ACHN (cell line): ENCODE results near the gene ILK.

Experiments
- DNase-seq: peaks from one replicate; pipeline ENCODE4 v3.0.0-alpha.2; 2015
- in situ Hi-C: cut with HindIII; loops from 2 replicates; pipeline ENCODE4 v1.10.0; 2017; ENCODE audit warnings: low sequenced_read_pairs, low pct_ligation_motif_present, low pct_unique_long_range_greater_than_20kb

ILK gene

GRCh38 chr11:6599881-6600390 lies 3.6 kb upstream of the ILK start:
- in situ Hi-C loops = no loop called here
- DNase-seq = no peak

- no peak for DNase-seq
- in situ Hi-C loops = no loop called here
Observed at GRCh38 chr11:6601041-6601461, 2.5 kb upstream of the ILK start.

GRCh38 chr11:6602096-6602940 lies 1.3 kb upstream of the ILK start:
- in situ Hi-C loops = no loop called here
- DNase-seq = no peak

- in situ Hi-C loops = no loop called here
- peak; percentile 64 for DNase-seq
Observed at GRCh38 chr11:6604081-6604626, 580 bp downstream of the ILK start.

- DNase-seq = no peak
- in situ Hi-C loops = no loop called here
Observed at GRCh38 chr11:6604790-6605189, 1.2 kb downstream of the ILK start.

- in situ Hi-C loops = no loop called here
- peak; percentile 94 for DNase-seq
Observed at GRCh38 chr11:6606471-6607189, 3.1 kb downstream of the ILK start.

GRCh38 chr11:6607190-6607795 lies 3.7 kb downstream of the ILK start:
- no peak for DNase-seq
- in situ Hi-C loops = no loop called here

- in situ Hi-C loops = no loop called here
- no peak for DNase-seq
Observed at GRCh38 chr11:6608011-6608410, 4.4 kb downstream of the ILK start.

GRCh38 chr11:6608726-6609501 lies 5.3 kb downstream of the ILK start:
- in situ Hi-C loops = no loop called here
- no peak for DNase-seq

GRCh38 chr11:6609502-6610015 lies 6.0 kb downstream of the ILK start:
- in situ Hi-C loops = no loop called here
- no peak for DNase-seq

- in situ Hi-C loops = no loop called here
- DNase-seq = no peak
Observed at GRCh38 chr11:6610591-6610990, 7.0 kb downstream of the ILK start.

- in situ Hi-C loops = no loop called here
- DNase-seq = no peak
Observed at GRCh38 chr11:6611092-6611962, 7.8 kb downstream of the ILK start.

- in situ Hi-C loops = no loop called here
Observed at GRCh38 chr11:6611963-6612212, 8.3 kb downstream of the ILK start.

GRCh38 chr11:6612213-6613041 lies 8.9 kb downstream of the ILK start, which contains the start of gene TAF10:
TSS of gene TAF10 (minus strand) at chr11:6612216. CDS start at chr11:6612189, 27 bp downstream.
- peak; percentile 94 for DNase-seq
- in situ Hi-C loops = no loop called here

More at GRCh38 chr11:6611963-6612212, 8.3 kb downstream of the ILK start:
- DNase-seq = no peak

- in situ Hi-C loops = no loop called here
- DNase-seq = no peak
Observed at GRCh38 chr11:6613496-6613895, 9.9 kb downstream of the ILK start.

GRCh38 chr11:6614446-6614845 lies 10.9 kb downstream of the ILK start:
- in situ Hi-C loops = no loop called here
- DNase-seq = no peak

- no peak for DNase-seq
- in situ Hi-C loops = no loop called here
Observed at GRCh38 chr11:6615046-6615445, 11.5 kb downstream of the ILK start.
